IPS DF 6.9 (cell line): Measurements from ENCODE around the gene THRB.
A peak's percentile ranks its signal among the peaks of the same experiment; 100 is the strongest.

ENCODE experiments used
- DNase-seq: peaks from one replicate; pipeline ENCODE4 v3.0.0-alpha.2; 2013; ENCODE audit warnings: low read depth, low spot score
- H3K27ac ChIP-seq: one replicate; pipeline ENCODE4 v1.5.1; 2013; ENCODE audit warnings: low read length, control low read depth
- H3K27me3 ChIP-seq: 2 replicates; pipeline ENCODE4 v1.6.1; 2013; ENCODE audit warnings: mild to moderate bottlenecking, low read length; ENCODE audit not compliant: control insufficient read depth, insufficient read depth
- H3K36me3 ChIP-seq: 2 replicates; pipeline ENCODE4 v1.6.1; 2013; ENCODE audit warnings: low read length; ENCODE audit not compliant: control insufficient read depth, insufficient read depth
- H3K4me1 ChIP-seq: 2 replicates; pipeline ENCODE4 v1.6.1; 2013; ENCODE audit warnings: low read length; ENCODE audit not compliant: control insufficient read depth, insufficient read depth
- H3K4me3 ChIP-seq: 2 replicates; pipeline ENCODE4 v1.5.1; 2013; ENCODE audit warnings: mild to moderate bottlenecking, low read length
- H3K9me3 ChIP-seq: 2 replicates; pipeline ENCODE4 v1.6.1; 2013; ENCODE audit warnings: low read length, inconsistent platforms; ENCODE audit not compliant: control insufficient read depth, insufficient read depth
- WGBS: extraction: QIAGEN DNeasy Blood & Tissue Kit; methylation state at CpG from one replicate; pipeline ENCODE4 v1.1.7; 2013; ENCODE audit warnings: mixed read lengths, missing lambda C conversion rate; ENCODE audit not compliant: insufficient read length, insufficient coverage; 5-methylcytosine and 5-hydroxymethylcytosine counted together

THRB gene

GRCh38 chr3:24396338-24396737 lies 98.3 kb downstream of the THRB start:
- peaks cover 1% of the 10 kb centered on the region; the same call in 1 of the 2 replicates for H3K27me3 ChIP-seq
- no peak overlapping the region for H3K27ac ChIP-seq
- H3K4me3 ChIP-seq: no peak overlapping the region
- no peaks in the 10 kb centered on the region for H3K36me3 ChIP-seq
- peak; percentile 47 for DNase-seq
- WGBS: no CpG with 5 or more reads among the region's 4 CpGs
- H3K9me3 ChIP-seq: no peaks in the 10 kb centered on the region
- H3K4me1 ChIP-seq: peaks cover 2% of the 10 kb centered on the region; the same call in 1 of the 2 replicates

GRCh38 chr3:24394754-24395153 lies 99.9 kb downstream of the THRB start:
- H3K36me3 ChIP-seq: no peaks in the 10 kb centered on the region
- no peak overlapping the region for H3K27ac ChIP-seq
- no peak for DNase-seq
- H3K9me3 ChIP-seq: no peaks in the 10 kb centered on the region
- WGBS: no CpG with 5 or more reads among the region's 2 CpGs
- no peak overlapping the region for H3K4me3 ChIP-seq
- peaks cover 2% of the 10 kb centered on the region; the same call in 1 of the 2 replicates for H3K4me1 ChIP-seq
- H3K27me3 ChIP-seq: peaks cover 1% of the 10 kb centered on the region; the same call in 1 of the 2 replicates

GRCh38 chr3:24393316-24393715 lies 101.3 kb downstream of the THRB start:
- Histone ChIP-seq H3K27ac (no peak overlapping the region), H3K9me3 (no peaks in the 10 kb centered on the region), H3K27me3 (peaks cover 1% of the 10 kb centered on the region; the same call in 1 of the 2 replicates), H3K4me1 (peaks cover 2% of the 10 kb centered on the region; the same call in 1 of the 2 replicates), H3K4me3 (no peak overlapping the region), H3K36me3 (no peaks in the 10 kb centered on the region)
- no CpG with 5 or more reads among the region's 3 CpGs for WGBS
- DNase-seq: no peak

- DNase-seq: no peak
- Histone ChIP-seq H3K27me3 (peaks cover 1% of the 10 kb centered on the region; the same call in 1 of the 2 replicates), H3K36me3 (no peaks in the 10 kb centered on the region), H3K4me3 (no peak overlapping the region), H3K4me1 (peaks cover 2% of the 10 kb centered on the region; the same call in 1 of the 2 replicates), H3K27ac (no peak overlapping the region), H3K9me3 (no peaks in the 10 kb centered on the region)
- WGBS: no CpG with 5 or more reads among the region's 3 CpGs
These were observed 104.2 kb downstream of the THRB start for GRCh38 chr3:24390169-24391130.

- no peak for DNase-seq
These were observed 105.3 kb downstream of the THRB start for GRCh38 chr3:24389108-24390090.

GRCh38 chr3:24388611-24389010 lies 106.0 kb downstream of the THRB start:
- DNase-seq: no peak
- no peak overlapping the region for H3K27ac ChIP-seq
- no peak overlapping the region for H3K4me3 ChIP-seq
- H3K36me3 ChIP-seq: no peaks in the 10 kb centered on the region
- no peaks in the 10 kb centered on the region for H3K27me3 ChIP-seq
- H3K9me3 ChIP-seq: no peaks in the 10 kb centered on the region
- H3K4me1 ChIP-seq: peaks cover 2% of the 10 kb centered on the region; the same call in 1 of the 2 replicates

More at GRCh38 chr3:24389108-24390090, 105.3 kb downstream of the THRB start:
- no peaks in the 10 kb centered on the region for H3K36me3 ChIP-seq
- peaks cover 2% of the 10 kb centered on the region; the same call in 1 of the 2 replicates for H3K4me1 ChIP-seq
- no peaks in the 10 kb centered on the region for H3K9me3 ChIP-seq
- no CpG with 5 or more reads among the region's 6 CpGs for WGBS
- no peak overlapping the region for H3K4me3 ChIP-seq
- H3K27me3 ChIP-seq: no peaks in the 10 kb centered on the region; the same call in 1 of the 2 replicates
- H3K27ac ChIP-seq: no peak overlapping the region

- no peak overlapping the region for H3K27ac ChIP-seq
- no peaks in the 10 kb centered on the region for H3K9me3 ChIP-seq
- DNase-seq: no peak
- no CpG with 5 or more reads among the region's 3 CpGs for WGBS
- H3K27me3 ChIP-seq: no peaks in the 10 kb centered on the region
- H3K4me1 ChIP-seq: peaks cover under 1% of the 10 kb centered on the region; the same call in 1 of the 2 replicates
- no peaks in the 10 kb centered on the region for H3K36me3 ChIP-seq
- H3K4me3 ChIP-seq: no peak overlapping the region
These were observed 106.5 kb downstream of the THRB start for GRCh38 chr3:24388159-24388558.

- no peaks in the 10 kb centered on the region for H3K36me3 ChIP-seq
- no peaks in the 10 kb centered on the region for H3K27me3 ChIP-seq
- no peaks in the 10 kb centered on the region for H3K9me3 ChIP-seq
- no peak overlapping the region for H3K4me3 ChIP-seq
- DNase-seq: no peak
- H3K4me1 ChIP-seq: no peaks in the 10 kb centered on the region
- H3K27ac ChIP-seq: no peak overlapping the region
- no CpG with 5 or more reads among the region's 1 CpG for WGBS
These were observed 107.2 kb downstream of the THRB start for GRCh38 chr3:24387493-24387892.

GRCh38 chr3:24387000-24387399 lies 107.7 kb downstream of the THRB start:
- DNase-seq: no peak
- no peaks in the 10 kb centered on the region for H3K27me3 ChIP-seq
- H3K9me3 ChIP-seq: no peaks in the 10 kb centered on the region
- no peak overlapping the region for H3K27ac ChIP-seq
- no peaks in the 10 kb centered on the region for H3K36me3 ChIP-seq
- no peak overlapping the region for H3K4me3 ChIP-seq
- H3K4me1 ChIP-seq: no peaks in the 10 kb centered on the region

- no peak overlapping the region for H3K27ac ChIP-seq
- H3K4me1 ChIP-seq: no peaks in the 10 kb centered on the region
- H3K9me3 ChIP-seq: no peaks in the 10 kb centered on the region
- no peaks in the 10 kb centered on the region for H3K27me3 ChIP-seq
- DNase-seq: no peak
- H3K36me3 ChIP-seq: no peaks in the 10 kb centered on the region
- 100% methylated on average over 1 of the region's 3 CpGs for WGBS
- H3K4me3 ChIP-seq: no peak overlapping the region
These were observed 108.2 kb downstream of the THRB start for GRCh38 chr3:24386458-24386857.
